ENCODE results near the gene PMM2.
"Not testable (repeated sequence)": the region's sequence is repeated elsewhere in the genome, so short reads cannot be mapped to it uniquely, and the experiment has no call there.

DNA sequence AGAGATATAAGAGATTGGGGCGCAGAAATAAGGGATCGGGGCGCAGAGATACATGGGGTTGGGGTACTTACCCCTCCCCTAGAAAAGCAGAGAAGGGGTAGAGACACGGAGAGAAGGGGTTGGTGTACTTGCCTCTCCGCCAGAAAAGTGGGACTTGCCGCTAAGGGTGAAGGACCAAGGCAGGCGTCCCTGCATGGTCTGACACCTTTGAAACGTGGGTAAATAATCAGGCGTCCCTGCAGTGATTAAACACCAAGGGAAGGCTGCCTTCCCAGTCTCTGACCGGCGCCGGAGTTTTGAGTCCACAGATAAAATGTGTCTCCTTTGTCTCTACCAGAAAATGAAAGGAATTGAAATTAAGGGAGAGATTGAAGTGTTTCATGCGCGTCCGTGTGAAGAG is 40.0 kb downstream of the PMM2 start:
- TF ChIP-seq, protein P1, sequence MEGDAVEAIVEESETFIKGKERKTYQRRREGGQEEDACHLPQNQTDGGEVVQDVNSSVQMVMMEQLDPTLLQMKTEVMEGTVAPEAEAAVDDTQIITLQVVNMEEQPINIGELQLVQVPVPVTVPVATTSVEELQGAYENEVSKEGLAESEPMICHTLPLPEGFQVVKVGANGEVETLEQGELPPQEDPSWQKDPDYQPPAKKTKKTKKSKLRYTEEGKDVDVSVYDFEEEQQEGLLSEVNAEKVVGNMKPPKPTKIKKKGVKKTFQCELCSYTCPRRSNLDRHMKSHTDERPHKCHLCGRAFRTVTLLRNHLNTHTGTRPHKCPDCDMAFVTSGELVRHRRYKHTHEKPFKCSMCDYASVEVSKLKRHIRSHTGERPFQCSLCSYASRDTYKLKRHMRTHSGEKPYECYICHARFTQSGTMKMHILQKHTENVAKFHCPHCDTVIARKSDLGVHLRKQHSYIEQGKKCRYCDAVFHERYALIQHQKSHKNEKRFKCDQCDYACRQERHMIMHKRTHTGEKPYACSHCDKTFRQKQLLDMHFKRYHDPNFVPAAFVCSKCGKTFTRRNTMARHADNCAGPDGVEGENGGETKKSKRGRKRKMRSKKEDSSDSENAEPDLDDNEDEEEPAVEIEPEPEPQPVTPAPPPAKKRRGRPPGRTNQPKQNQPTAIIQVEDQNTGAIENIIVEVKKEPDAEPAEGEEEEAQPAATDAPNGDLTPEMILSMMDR (optimal IDR thresholded peaks at IDR 0.05 in 1 of 3, IDR thresholded peaks at IDR 0.05 in 1 of 3, conservative IDR thresholded peaks at IDR 0.05 in 1 of 3; ENCODE audit: extremely low read depth in 1 of 3, insufficient read depth in 2 of 3, low read length in 3 of 3) = not testable (repeated sequence)
- TF ChIP-seq EZH2 (IDR thresholded peaks at IDR 0.05; ENCODE audit: low read length) = not testable (repeated sequence)

Measured in keratinocyte (primary cell).